H9 (cell line): ENCODE results near the gene CDC14A. TPM values are rescaled to one million over a fixed set of nuclear protein-coding genes. Genes with fewer than 3 reads are reported as not detected.

Source experiments
- DNase-seq: peaks from one replicate; pipeline ENCODE4 v3.0.0-alpha.2; 2017
- H2AFZ ChIP-seq: one replicate; pipeline ENCODE4 v1.6.1; 2013; ENCODE audit warnings: mild to moderate bottlenecking, low read length, control low read depth, moderate library complexity
- H2AK5ac ChIP-seq: 2 replicates; pipeline ENCODE4 v1.6.1; 2013; ENCODE audit warnings: low read length, control low read depth, mixed read lengths; ENCODE audit not compliant: insufficient read length
- H2BK120ac ChIP-seq: one replicate; pipeline ENCODE4 v1.6.1; 2013; ENCODE audit warnings: low read depth, mild to moderate bottlenecking, low read length, control low read depth, inconsistent platforms; ENCODE audit not compliant: poor library complexity, severe bottlenecking
- H2BK12ac ChIP-seq: 2 replicates; pipeline ENCODE4 v1.6.1; 2013; ENCODE audit warnings: low read length, control low read depth, mixed read lengths, low read depth; ENCODE audit not compliant: insufficient read length
- H2BK15ac ChIP-seq: 2 replicates; pipeline ENCODE4 v1.6.1; 2013; ENCODE audit warnings: low read depth, low read length, control low read depth
- H2BK20ac ChIP-seq: one replicate; pipeline ENCODE4 v1.6.1; 2013; ENCODE audit warnings: low read depth, mild to moderate bottlenecking, low read length, control low read depth, inconsistent platforms; ENCODE audit not compliant: poor library complexity, severe bottlenecking
- H2BK5ac ChIP-seq: 2 replicates; pipeline ENCODE4 v1.6.1; 2013; ENCODE audit warnings: low read length, control low read depth, mixed read lengths; ENCODE audit not compliant: insufficient read length
- H3K14ac ChIP-seq: 2 replicates; pipeline ENCODE4 v1.6.1; 2013; ENCODE audit warnings: low read length, control low read depth; ENCODE audit not compliant: insufficient read depth
- H3K18ac ChIP-seq: 2 replicates; pipeline ENCODE4 v1.6.1; 2013; ENCODE audit warnings: low read depth, mild to moderate bottlenecking, mixed read lengths, low read length, control low read depth; ENCODE audit not compliant: insufficient read length
- H3K23ac ChIP-seq: 2 replicates; pipeline ENCODE4 v1.6.1; 2013; ENCODE audit warnings: low read length, control low read depth, mixed read lengths, low read depth; ENCODE audit not compliant: insufficient read length
- H3K23me2 ChIP-seq: 2 replicates; pipeline ENCODE4 v1.6.1; 2013; ENCODE audit warnings: low read depth, mild to moderate bottlenecking, mixed read lengths, low read length, control low read depth; ENCODE audit not compliant: insufficient read length, poor library complexity, severe bottlenecking
- H3K27ac ChIP-seq: 2 replicates; pipeline ENCODE4 v1.5.1; 2013; ENCODE audit warnings: low read length, control low read depth, mixed read lengths, low read depth; ENCODE audit not compliant: insufficient read length
- H3K27me3 ChIP-seq: 2 replicates; pipeline ENCODE4 v1.6.1; 2013; ENCODE audit warnings: low read length, control low read depth, inconsistent platforms; ENCODE audit not compliant: insufficient read depth
- H3K4ac ChIP-seq: 2 replicates; pipeline ENCODE4 v1.6.1; 2013; ENCODE audit warnings: low read depth, mild to moderate bottlenecking, control low read depth, inconsistent platforms, low read length, moderate library complexity
- H3K4me1 ChIP-seq: 2 replicates; pipeline ENCODE4 v1.6.1; 2013; ENCODE audit warnings: low read length, control low read depth, inconsistent platforms; ENCODE audit not compliant: insufficient read depth
- H3K4me2 ChIP-seq: 2 replicates; pipeline ENCODE4 v1.6.1; 2013; ENCODE audit warnings: low read length, control low read depth, mixed read lengths; ENCODE audit not compliant: insufficient read length, insufficient read depth
- H3K56ac ChIP-seq: 2 replicates; pipeline ENCODE4 v1.6.1; 2013; ENCODE audit warnings: low read depth, mild to moderate bottlenecking, mixed read lengths, low read length, control low read depth; ENCODE audit not compliant: insufficient read length
- H3K79me1 ChIP-seq: 2 replicates; pipeline ENCODE4 v1.6.1; 2013; ENCODE audit warnings: low read depth, mild to moderate bottlenecking, moderate library complexity, low read length, control low read depth, inconsistent platforms; ENCODE audit not compliant: insufficient read depth, poor library complexity, severe bottlenecking
- H3K79me2 ChIP-seq: 2 replicates; pipeline ENCODE4 v1.6.1; 2013; ENCODE audit warnings: low read length, control low read depth, inconsistent platforms; ENCODE audit not compliant: insufficient read depth
- H3K9ac ChIP-seq: 2 replicates; pipeline ENCODE4 v1.6.1; 2013; ENCODE audit warnings: low read length, control low read depth, mixed read lengths; ENCODE audit not compliant: insufficient read length; ENCODE audit errors: extremely low read depth
- H3K9me3 ChIP-seq: one replicate; pipeline ENCODE4 v1.6.1; 2013; ENCODE audit warnings: low read depth, low read length, inconsistent platforms; ENCODE audit not compliant: control insufficient read depth
- H3T11ph ChIP-seq: one replicate; pipeline ENCODE4 v1.6.1; 2013; ENCODE audit warnings: mild to moderate bottlenecking, low read length, control low read depth, inconsistent platforms
- H4K20me1 ChIP-seq: one replicate; pipeline ENCODE4 v1.6.1; 2013; ENCODE audit not compliant: control insufficient read depth, insufficient read length, insufficient read depth
- H4K5ac ChIP-seq: 2 replicates; pipeline ENCODE4 v1.6.1; 2013; ENCODE audit warnings: low read depth, mild to moderate bottlenecking, mixed read lengths, low read length, control low read depth; ENCODE audit not compliant: insufficient read length
- H4K8ac ChIP-seq: replicated peaks from 2 replicates; pipeline ENCODE4 v1.6.1; 2013; ENCODE audit warnings: low read length, control low read depth, mixed read lengths, low read depth; ENCODE audit not compliant: insufficient read length
- H4K91ac ChIP-seq: 2 replicates; pipeline ENCODE4 v1.6.1; 2013; ENCODE audit warnings: low read depth, mild to moderate bottlenecking, moderate library complexity, mixed read lengths, low read length, control low read depth; ENCODE audit not compliant: insufficient read length
- H3K27ac Mint-ChIP-seq, 3 experiments: 2 replicates in 2 of 3; 3 replicates in 1 of 3; pipeline ENCODE4 v1.8.0; 2020 to 2021; ENCODE audit warnings: mixed read lengths in 3 of 3, mild to moderate bottlenecking in 1 of 3, moderate library complexity in 1 of 3
- H3K27me3 Mint-ChIP-seq: 2 replicates; pipeline ENCODE4 v1.8.0; 2021; ENCODE audit warnings: low read depth, mild to moderate bottlenecking, moderate library complexity, mixed read lengths
- H3K36me3 Mint-ChIP-seq, 3 experiments: 2 replicates in 2 of 3; 3 replicates in 1 of 3; pipeline ENCODE4 v1.8.0; 2020 to 2021; ENCODE audit warnings: low read depth in 3 of 3, mixed read lengths in 3 of 3; ENCODE audit not compliant: insufficient read depth in 1 of 3
- H3K4me1 Mint-ChIP-seq, 2 experiments: 2 replicates each; pipeline ENCODE4 v1.8.0; 2020; ENCODE audit warnings: mixed read lengths in 2 of 2
- H3K4me3 Mint-ChIP-seq, 2 experiments: 2 replicates in 1 of 2; 3 replicates in 1 of 2; pipeline ENCODE4 v1.8.0; 2020 to 2021; ENCODE audit warnings: mild to moderate bottlenecking in 2 of 2, mixed read lengths in 2 of 2, moderate library complexity in 1 of 2
- H3K9me3 Mint-ChIP-seq, 2 experiments: 2 replicates in 1 of 2; 3 replicates in 1 of 2; pipeline ENCODE4 v1.8.0; 2020; ENCODE audit warnings: mild to moderate bottlenecking in 2 of 2, mixed read lengths in 2 of 2, moderate library complexity in 1 of 2
- CTCF ChIP-seq: fragments of 200-600 bp; sonication (generic); conservative IDR thresholded peaks from 3 replicates; pipeline ENCODE4 v1.8.0; 2021; ENCODE audit warnings: antibody characterized with exemption, mild to moderate bottlenecking
- WGBS: extraction: QIAGEN DNeasy Blood & Tissue Kit; methylation state at CpG from one replicate; pipeline ENCODE4 v1.1.7; 2013; ENCODE audit warnings: missing lambda C conversion rate, low lambda C conversion rate, mixed read lengths; ENCODE audit not compliant: insufficient read length; ENCODE audit errors: extremely low coverage; 5-methylcytosine and 5-hydroxymethylcytosine counted together
- total RNA-seq: library from RNA; stranded (reverse); gene quantifications from 2 replicates; pipeline ENCODE4 v1.2.1, GENCODE V29; 2021

The CDC14A gene
- total RNA-seq, 1 experiment from 2014 or later = 8.9 TPM

GRCh38 chr1:100526894-100527293 lies 174.6 kb downstream of the CDC14A start:
- Histone ChIP-seq H3K4me1 (no peaks in the 10 kb centered on the region), H3K9ac (no peak overlapping the region), H2BK5ac (no peak overlapping the region), H4K20me1 (no peaks in the 10 kb centered on the region), H3K18ac (no peak overlapping the region), H4K8ac (no peak overlapping the region), H3K14ac (no peak overlapping the region), H2BK15ac (no peak overlapping the region), H2BK12ac (no peak overlapping the region), H2BK120ac (no peak overlapping the region), H2AFZ (no peak overlapping the region), H3K4me2 (no peak overlapping the region), H3K79me1 (no peaks in the 10 kb centered on the region), H3K79me2 (no peaks in the 10 kb centered on the region), H3K27me3 (no peaks in the 10 kb centered on the region), H2AK5ac (no peak overlapping the region), H2BK20ac (no peak overlapping the region), H4K5ac (no peak overlapping the region), H3K23ac (no peak overlapping the region), H3T11ph (no peak overlapping the region), H3K56ac (no peak overlapping the region), H3K4ac (no peak overlapping the region), H3K27ac (no peak overlapping the region), H4K91ac (no peak overlapping the region), H3K23me2 (no peaks in the 10 kb centered on the region), H3K9me3 (no peaks in the 10 kb centered on the region)
- Mint-ChIP-seq H3K36me3 (no peaks in the 10 kb centered on the region), H3K9me3 (no peaks in the 10 kb centered on the region), H3K27ac (no peak overlapping the region), H3K27me3 (peaks cover 1% of the 10 kb centered on the region; the same call in 1 of the 2 replicates), H3K4me1 (no peaks in the 10 kb centered on the region), H3K4me3 (no peak overlapping the region)
- DNase-seq = no peak
- WGBS = no CpG with 5 or more reads among the region's 2 CpGs
- TF ChIP-seq CTCF = no peak
